Astrocyte (in vitro differentiated cells and primary cell): ENCODE data around the gene GDF7. TPM values are rescaled to one million over a fixed set of nuclear protein-coding genes. Genes with fewer than 3 reads are reported as not detected.

Source experiments
- DNase-seq: peaks from one replicate; pipeline ENCODE4 v3.0.0-alpha.2; 2010; ENCODE audit warnings: low read depth
- FAIRE-seq: peaks from 2 replicates; lab custom pipeline; 2011; peaks lifted over from hg19 to GRCh38; lab: Jason Lieb, UNC
- H2AFZ ChIP-seq: 2 replicates; pipeline ENCODE4 v1.6.0; 2012; ENCODE audit warnings: low read depth, low read length, inconsistent platforms
- H3K27ac ChIP-seq: 2 replicates; pipeline ENCODE4 v1.5.1; 2011; ENCODE audit warnings: low read depth, low read length, inconsistent platforms
- H3K27me3 ChIP-seq: 2 replicates; pipeline ENCODE4 v1.6.0; 2011; ENCODE audit warnings: low read length, inconsistent platforms; ENCODE audit not compliant: insufficient read depth
- H3K36me3 ChIP-seq: 2 replicates; pipeline ENCODE4 v1.5.1; 2011; ENCODE audit warnings: low read length, inconsistent platforms; ENCODE audit not compliant: insufficient read depth
- H3K4me1 ChIP-seq: 2 replicates; pipeline ENCODE4 v1.5.1; 2011; ENCODE audit warnings: low read length, inconsistent platforms; ENCODE audit not compliant: insufficient read depth
- H3K4me2 ChIP-seq: 2 replicates; pipeline ENCODE4 v1.6.0; 2012; ENCODE audit warnings: low read length, inconsistent platforms
- H3K4me3 ChIP-seq: 2 replicates; pipeline ENCODE4 v1.5.1; 2011; ENCODE audit warnings: low read depth, mild to moderate bottlenecking, low read length, inconsistent platforms; ENCODE audit not compliant: insufficient read depth
- H3K79me2 ChIP-seq: 2 replicates; pipeline ENCODE4 v1.6.0; 2012; ENCODE audit warnings: mild to moderate bottlenecking, low read length, inconsistent platforms; ENCODE audit not compliant: insufficient read depth
- H3K9ac ChIP-seq: 2 replicates; pipeline ENCODE4 v1.6.0; 2012; ENCODE audit warnings: mild to moderate bottlenecking, low read length, inconsistent platforms
- H3K9me3 ChIP-seq: 2 replicates; pipeline ENCODE4 v1.5.1; 2012; ENCODE audit warnings: low read depth, mild to moderate bottlenecking, low read length, inconsistent platforms; ENCODE audit not compliant: insufficient read depth
- H4K20me1 ChIP-seq: 2 replicates; pipeline ENCODE4 v1.6.0; 2012; ENCODE audit warnings: low read length, inconsistent platforms; ENCODE audit not compliant: insufficient read depth
- H3K27ac Mint-ChIP-seq: one replicate; pipeline ENCODE4 v1.8.0; 2021; ENCODE audit warnings: mild to moderate bottlenecking, mixed read lengths; ENCODE audit not compliant: unreplicated experiment
- H3K27me3 Mint-ChIP-seq: one replicate; pipeline ENCODE4 v1.8.0; 2021; ENCODE audit warnings: low read depth, mixed read lengths; ENCODE audit not compliant: unreplicated experiment
- H3K36me3 Mint-ChIP-seq: one replicate; pipeline ENCODE4 v1.8.0; 2021; ENCODE audit warnings: low read depth, mixed read lengths; ENCODE audit not compliant: unreplicated experiment
- H3K4me1 Mint-ChIP-seq: one replicate; pipeline ENCODE4 v1.8.0; 2021; ENCODE audit warnings: low read depth, mixed read lengths; ENCODE audit not compliant: unreplicated experiment
- H3K4me3 Mint-ChIP-seq: one replicate; pipeline ENCODE4 v1.8.0; 2021; ENCODE audit warnings: mild to moderate bottlenecking, moderate library complexity, mixed read lengths; ENCODE audit not compliant: unreplicated experiment
- H3K9me3 Mint-ChIP-seq: one replicate; pipeline ENCODE4 v1.8.0; 2021; ENCODE audit warnings: mild to moderate bottlenecking, mixed read lengths; ENCODE audit not compliant: unreplicated experiment
- EZH2 ChIP-seq: IDR thresholded peaks from 2 replicates; pipeline ENCODE4 v1.6.1; 2012; ENCODE audit warnings: mild to moderate bottlenecking, low read length, inconsistent platforms; ENCODE audit not compliant: insufficient read depth
- total RNA-seq: library from RNA; stranded (reverse); gene quantifications from 2 replicates; pipeline ENCODE4 v1.2.1, GENCODE V29; 2021
- TF ChIP-seq, protein P1 (sequence below): IDR thresholded peaks from 2 replicates; pipeline ENCODE4 v1.5.1; 2011; ENCODE audit warnings: low read depth, mild to moderate bottlenecking, inconsistent platforms, low read length, moderate library complexity; ENCODE audit not compliant: insufficient read depth

GDF7 gene
- total RNA-seq, 1 donor from 2014 or later = 1.9 TPM

GRCh38 chr2:20697322-20697934 lies 30.5 kb downstream of the GDF7 start:
- peaks cover 13% of the 10 kb centered on the region for H3K4me1 Mint-ChIP-seq

GRCh38 chr2:20698916-20699613 lies 32.1 kb downstream of the GDF7 start:
- H3K27ac Mint-ChIP-seq = no peak overlapping the region
- H3K4me2 ChIP-seq = peak overlapping the region; percentile 41

More at GRCh38 chr2:20697322-20697934, 30.5 kb downstream of the GDF7 start:
- Histone ChIP-seq H3K9ac (no peak overlapping the region), H3K9me3 (no peaks in the 10 kb centered on the region), H3K4me3 (no peak overlapping the region), H3K4me2 (no peak overlapping the region), H2AFZ (no peak overlapping the region), H4K20me1 (no peaks in the 10 kb centered on the region), H3K79me2 (no peaks in the 10 kb centered on the region), H3K4me1 (no peaks in the 10 kb centered on the region), H3K27ac (no peak overlapping the region), H3K36me3 (no peaks in the 10 kb centered on the region), H3K27me3 (no peaks in the 10 kb centered on the region)
- no peak for TF ChIP-seq EZH2
- TF ChIP-seq, protein P1, sequence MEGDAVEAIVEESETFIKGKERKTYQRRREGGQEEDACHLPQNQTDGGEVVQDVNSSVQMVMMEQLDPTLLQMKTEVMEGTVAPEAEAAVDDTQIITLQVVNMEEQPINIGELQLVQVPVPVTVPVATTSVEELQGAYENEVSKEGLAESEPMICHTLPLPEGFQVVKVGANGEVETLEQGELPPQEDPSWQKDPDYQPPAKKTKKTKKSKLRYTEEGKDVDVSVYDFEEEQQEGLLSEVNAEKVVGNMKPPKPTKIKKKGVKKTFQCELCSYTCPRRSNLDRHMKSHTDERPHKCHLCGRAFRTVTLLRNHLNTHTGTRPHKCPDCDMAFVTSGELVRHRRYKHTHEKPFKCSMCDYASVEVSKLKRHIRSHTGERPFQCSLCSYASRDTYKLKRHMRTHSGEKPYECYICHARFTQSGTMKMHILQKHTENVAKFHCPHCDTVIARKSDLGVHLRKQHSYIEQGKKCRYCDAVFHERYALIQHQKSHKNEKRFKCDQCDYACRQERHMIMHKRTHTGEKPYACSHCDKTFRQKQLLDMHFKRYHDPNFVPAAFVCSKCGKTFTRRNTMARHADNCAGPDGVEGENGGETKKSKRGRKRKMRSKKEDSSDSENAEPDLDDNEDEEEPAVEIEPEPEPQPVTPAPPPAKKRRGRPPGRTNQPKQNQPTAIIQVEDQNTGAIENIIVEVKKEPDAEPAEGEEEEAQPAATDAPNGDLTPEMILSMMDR = no peak
- Mint-ChIP-seq H3K27ac (no peak overlapping the region), H3K36me3 (no peaks in the 10 kb centered on the region), H3K4me3 (no peak overlapping the region), H3K9me3 (no peaks in the 10 kb centered on the region), H3K27me3 (no peaks in the 10 kb centered on the region)
- DNase-seq (no peak), FAIRE-seq (no peak)

More at GRCh38 chr2:20698916-20699613, 32.1 kb downstream of the GDF7 start:
- peaks cover 17% of the 10 kb centered on the region for H3K4me1 Mint-ChIP-seq
- TF ChIP-seq EZH2 = no peak
- TF ChIP-seq, protein P1 = no peak
- DNase-seq (no peak), FAIRE-seq (peak; percentile 43)
- H3K36me3 Mint-ChIP-seq = no peaks in the 10 kb centered on the region
- no peaks in the 10 kb centered on the region for H3K9me3 Mint-ChIP-seq
- H3K27me3 Mint-ChIP-seq = no peaks in the 10 kb centered on the region
- no peak overlapping the region for H3K27ac ChIP-seq
- no peaks in the 10 kb centered on the region for H3K36me3 ChIP-seq
- H2AFZ ChIP-seq = no peak overlapping the region
- H3K9me3 ChIP-seq = no peaks in the 10 kb centered on the region
- no peak overlapping the region for H3K4me3 Mint-ChIP-seq
- H3K27me3 ChIP-seq = no peaks in the 10 kb centered on the region
- H4K20me1 ChIP-seq = no peaks in the 10 kb centered on the region
- no peaks in the 10 kb centered on the region for H3K4me1 ChIP-seq
- no peaks in the 10 kb centered on the region for H3K79me2 ChIP-seq
- no peak overlapping the region for H3K9ac ChIP-seq
- no peak overlapping the region for H3K4me3 ChIP-seq
